GM21737 (cell line): ENCODE data around the gene TMEM176A.

ENCODE experiments used
- ATAC-seq: cut with Tn5 transposase; IDR thresholded peaks from one replicate; pipeline ENCODE4 v1.9.1; 2021; ENCODE audit warnings: mild to moderate bottlenecking, moderate library complexity; ENCODE audit not compliant: unreplicated experiment

The TMEM176A gene

DNA sequence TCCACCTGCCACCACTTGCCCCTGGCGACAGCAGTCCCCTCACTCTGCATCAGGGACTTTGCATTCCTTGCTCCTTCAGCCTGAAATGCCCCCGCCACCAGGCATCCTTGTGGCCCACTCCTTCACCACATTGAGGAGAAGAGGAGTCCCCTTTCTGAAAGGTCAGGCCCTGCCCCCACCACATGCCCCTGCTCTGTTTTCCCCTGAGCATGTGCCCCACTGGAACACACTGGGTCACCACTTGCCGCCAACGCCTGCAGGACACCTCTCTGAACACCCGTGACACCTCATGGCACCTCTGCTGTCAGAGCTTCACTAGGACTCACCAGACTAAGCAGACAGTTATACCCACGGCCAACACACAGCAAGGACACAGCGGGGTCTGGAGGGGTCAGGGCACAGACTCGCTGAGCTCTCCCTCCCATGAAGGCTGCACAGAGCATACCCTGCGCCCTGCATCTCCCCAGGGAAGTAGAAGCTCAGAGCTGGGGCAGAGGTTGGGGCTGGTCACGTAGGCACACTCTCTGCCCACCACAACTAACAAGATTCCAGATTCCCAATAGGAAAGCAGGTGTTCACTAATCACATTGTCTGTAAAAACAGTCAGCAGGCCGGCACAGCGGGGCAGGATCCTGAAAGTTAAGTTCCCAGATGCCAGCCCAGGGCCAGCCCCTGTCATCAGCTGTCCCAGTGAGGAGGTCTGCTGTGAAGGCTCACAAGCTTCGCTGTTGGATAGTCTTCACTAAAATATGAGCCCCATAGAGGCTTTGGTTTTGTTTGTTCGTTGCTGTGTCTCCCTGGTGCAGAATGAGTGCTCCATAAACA is 45.9 kb downstream of the TMEM176A start:
- no peak for ATAC-seq

DNA sequence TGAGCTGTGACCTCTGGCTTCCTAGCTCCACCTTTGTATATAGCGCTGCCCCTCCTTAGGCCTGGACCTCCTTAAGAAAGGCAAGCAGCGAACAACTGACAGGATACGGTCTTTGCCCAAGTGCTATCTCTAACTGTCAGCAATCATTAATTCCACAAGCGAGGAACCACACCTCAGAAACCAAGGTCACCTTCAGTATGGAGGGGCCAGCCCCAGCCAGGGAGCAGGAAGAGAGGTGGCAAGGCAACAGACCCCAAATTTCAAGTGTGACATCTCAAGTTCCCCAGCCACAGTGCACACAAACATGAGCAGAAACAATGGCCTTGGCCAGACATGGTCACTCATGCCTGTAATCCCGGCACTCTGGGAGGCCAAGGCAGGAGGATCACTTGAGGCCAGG is 47.0 kb downstream of the TMEM176A start:
- ATAC-seq, result no peak

DNA sequence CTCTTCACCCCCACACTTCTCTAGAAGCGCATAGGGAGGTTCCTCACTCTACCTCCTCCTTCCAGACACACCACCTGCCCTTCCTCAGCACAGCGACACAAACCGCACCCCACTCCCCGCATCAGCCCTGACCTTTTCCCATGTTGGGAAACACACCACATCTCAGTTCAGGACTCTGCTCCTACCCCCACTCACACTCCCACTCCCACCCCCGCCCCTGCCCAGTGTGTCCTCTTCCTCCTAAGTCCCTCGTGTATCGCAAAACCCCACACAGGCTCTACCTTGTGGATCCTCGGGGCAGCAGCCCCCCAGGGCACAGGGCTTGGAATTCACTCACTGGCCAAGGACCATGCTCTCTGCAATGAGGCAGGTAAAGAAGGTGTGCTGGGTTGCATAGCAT is 47.5 kb downstream of the TMEM176A start:
- ATAC-seq, result no peak

GRCh38 chr7:150848561-150849115 is 48.1 kb downstream of the TMEM176A start:
- ATAC-seq, result no peak

GRCh38 chr7:150849204-150849775 is 48.7 kb downstream of the TMEM176A start:
- ATAC-seq, result no peak

DNA sequence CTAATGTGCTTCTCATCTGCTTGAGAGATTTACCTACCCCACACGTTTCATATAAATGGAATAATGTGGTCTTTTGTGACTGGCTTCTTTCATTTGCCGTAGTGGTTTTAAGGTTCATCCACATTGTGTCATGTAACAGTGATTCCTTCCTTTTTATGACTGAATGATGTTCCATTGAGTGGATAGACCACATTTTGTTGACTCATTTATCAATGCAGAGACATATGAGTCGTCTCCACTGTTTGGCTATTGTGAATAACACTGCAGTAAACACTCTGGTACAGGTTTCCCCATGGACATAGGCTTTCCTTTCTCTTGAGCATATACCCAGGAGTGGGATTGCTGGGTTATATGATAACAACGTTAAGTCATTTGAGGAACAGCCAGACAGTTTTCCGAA is 49.7 kb downstream of the TMEM176A start:
- no peak for ATAC-seq

GRCh38 chr7:150851492-150852370 is 51.2 kb downstream of the TMEM176A start:
- no peak for ATAC-seq

DNA sequence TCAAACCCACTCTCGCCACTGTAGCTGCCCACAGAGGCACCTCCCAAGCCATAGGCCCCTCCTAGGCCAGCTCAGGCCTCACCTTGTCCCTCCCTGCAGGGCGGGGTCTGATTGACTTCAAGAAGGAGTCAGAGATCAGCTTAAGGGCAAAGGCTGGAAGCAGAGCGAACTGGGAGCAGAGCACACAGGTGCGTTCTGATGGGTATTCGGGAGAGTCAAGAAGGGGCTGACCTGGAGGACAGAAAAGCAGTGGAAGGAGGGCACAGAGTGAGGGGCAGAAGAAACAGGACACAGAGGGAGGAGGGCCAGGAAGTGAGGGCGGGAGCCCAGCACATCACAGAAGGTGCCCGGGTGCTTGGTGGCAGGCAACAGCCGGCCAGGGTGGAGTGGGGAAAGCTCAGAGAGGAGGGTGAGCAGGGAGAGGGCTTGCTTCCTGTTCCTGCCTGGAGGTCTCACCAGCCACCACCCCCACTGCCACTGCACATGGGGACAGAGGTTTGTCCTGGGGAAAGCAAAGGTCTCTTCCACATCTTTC is 51.9 kb downstream of the TMEM176A start, which contains the start of gene AOC1:
Gene AOC1, plus strand, starts transcription at position 147 of the 535 bp plus-strand sequence. CDS start 3,954 bp downstream, outside the sequence.
- no peak for ATAC-seq

- no peak for ATAC-seq
Measured at GRCh38 chr7:150854066-150855000, 53.8 kb downstream of the TMEM176A start.
